22Rv1 (cell line): ENCODE results near the gene LITAFD.

Source experiments
- CTCF ChIP-seq: fragments of 450-650 bp; IDR thresholded peaks from 2 replicates; pipeline ENCODE4 v1.5.1; 2017; ENCODE audit warnings: mild to moderate bottlenecking
- ZFX ChIP-seq: fragments of 450-650 bp; IDR thresholded peaks from 2 replicates; pipeline ENCODE4 v1.6.1; 2017; ENCODE audit warnings: antibody characterized with exemption, borderline replicate concordance

- TF ChIP-seq CTCF (no peak), ZFX (no peak)
These were observed 34.5 kb upstream of the LITAFD start for GRCh38 chr16:8847623-8848022.
